Thyroid gland (tissue), 4 donors: ENCODE results near the gene CDH4. TPM values are rescaled to one million over a fixed set of nuclear protein-coding genes. Genes with fewer than 3 reads are reported as not detected.

Experiments used
- DNase-seq, 2 donors: peaks; one replicate each; pipeline ENCODE4 v3.0.0-alpha.2; 2019
- H3K27ac ChIP-seq, 3 donors: fragments of 200-600 bp; sonication (generic); 1 replicate in 2 of 3; 2 replicates in 1 of 3; pipeline ENCODE4 v1.5.1; 2016 to 2019; ENCODE audit warnings: mild to moderate bottlenecking in 1 of 3, moderate library complexity in 1 of 3
- H3K27me3 ChIP-seq: fragments of 200-600 bp; sonication (generic); one replicate; pipeline ENCODE4 v1.5.1; 2019
- H3K36me3 ChIP-seq, 2 donors: fragments of 200-600 bp; sonication (generic); one replicate each; pipeline ENCODE4 v1.5.1; 2016 to 2019
- H3K4me1 ChIP-seq, 2 donors: fragments of 200-600 bp; sonication (generic); one replicate each; pipeline ENCODE4 v1.5.1; 2017 to 2019
- H3K4me3 ChIP-seq, 3 donors: fragments of 200-600 bp; sonication (generic); replicated peaks in 1 of 3; 1 replicate in 2 of 3; 2 replicates in 1 of 3; pipeline ENCODE4 v1.5.1; 2016; ENCODE audit warnings: mild to moderate bottlenecking in 1 of 3
- H3K9me3 ChIP-seq: fragments of 200-600 bp; sonication (generic); one replicate; pipeline ENCODE4 v1.5.1; 2017
- CTCF ChIP-seq, 6 experiments: fragments of 200-600 bp in 3 of 6; fragments of 450-650 bp in 3 of 6; sonication (generic) in 3 of 6; IDR thresholded peaks; one replicate each; pipeline ENCODE4 v1.5.1; 2016 to 2019; ENCODE audit warnings: antibody characterized with exemption in 6 of 6, mild to moderate bottlenecking in 2 of 6, inconsistent platforms in 1 of 6, moderate library complexity in 1 of 6
- POLR2A ChIP-seq, 2 donors: fragments of 450-650 bp; IDR thresholded peaks; one replicate each; pipeline ENCODE4 v1.6.1; 2017; ENCODE audit warnings: antibody characterized with exemption in 2 of 2, mild to moderate bottlenecking in 2 of 2, moderate library complexity in 1 of 2
- WGBS, 2 donors: methylation state at CpG; one replicate each; pipeline ENCODE4 v1.1.5; 2017; 5-methylcytosine and 5-hydroxymethylcytosine counted together
- intact Hi-C: fragments of 100-400 bp; cut with DNase I; formaldehyde crosslinking; loops from one replicate; pipeline ENCODE4 v1.15.1; 2023
- total RNA-seq, 4 donors: library from RNA; depleted of rRNA; stranded (reverse); fragments of >200 nt; gene quantifications; one replicate each; pipeline ENCODE4 v1.2.3, GENCODE V29; 2016

CDH4 gene
- total RNA-seq, 4 donors from 2014 or later = 0.22 to 0.29 (median 0.29) TPM; not detected in 1

- no peaks in the 10 kb centered on the region for H3K36me3 ChIP-seq
- no peak overlapping the region for H3K4me3 ChIP-seq
- 85 to 90% methylated on average over 16 of the region's 16 CpGs for WGBS, 2 donors
- TF ChIP-seq CTCF (IDR thresholded peaks at IDR 0.05) = no peak
- TF ChIP-seq POLR2A (IDR thresholded peaks at IDR 0.05) = no peak
- H3K9me3 ChIP-seq = no peaks in the 10 kb centered on the region
- no peak overlapping the region for H3K27ac ChIP-seq
- intact Hi-C loops = no loop called here
- DNase-seq = no peak
- no peaks in the 10 kb centered on the region for H3K4me1 ChIP-seq
- H3K27me3 ChIP-seq = no peaks in the 10 kb centered on the region
Measured at GRCh38 chr20:61480158-61480825, 228.2 kb downstream of the CDH4 start.

- no peak overlapping the region for H3K27ac ChIP-seq
- TF ChIP-seq POLR2A (IDR thresholded peaks at IDR 0.05) (no peak), CTCF (IDR thresholded peaks at IDR 0.05) (no peak)
- 82 to 83% methylated on average over 17 to 18 of the region's 18 CpGs for WGBS, 2 donors
- no peaks in the 10 kb centered on the region for H3K27me3 ChIP-seq
- intact Hi-C loops = no loop called here
- no peak for DNase-seq
- no peaks in the 10 kb centered on the region for H3K36me3 ChIP-seq
- H3K4me1 ChIP-seq = no peaks in the 10 kb centered on the region
- H3K9me3 ChIP-seq = no peaks in the 10 kb centered on the region
- H3K4me3 ChIP-seq = no peak overlapping the region
Measured at GRCh38 chr20:61482056-61482887, 230.2 kb downstream of the CDH4 start.

- no peaks in the 10 kb centered on the region for H3K27me3 ChIP-seq
- H3K4me3 ChIP-seq = no peak overlapping the region
- no peaks in the 10 kb centered on the region for H3K9me3 ChIP-seq
- no peak for TF ChIP-seq CTCF (IDR thresholded peaks at IDR 0.05)
- TF ChIP-seq POLR2A (IDR thresholded peaks at IDR 0.05) = no peak
- no peaks in the 10 kb centered on the region for H3K4me1 ChIP-seq
- no peak overlapping the region for H3K27ac ChIP-seq
- 76 to 83% methylated on average over 3 of the region's 3 CpGs for WGBS, 2 donors
- H3K36me3 ChIP-seq = no peaks in the 10 kb centered on the region
- intact Hi-C loops = no loop called here
- no peak for DNase-seq
Measured at GRCh38 chr20:61482901-61483300, 230.8 kb downstream of the CDH4 start.

GRCh38 chr20:61483336-61484067 lies 231.4 kb downstream of the CDH4 start:
- no peaks in the 10 kb centered on the region for H3K9me3 ChIP-seq
- intact Hi-C loops = no loop called here
- DNase-seq = no peak
- H3K36me3 ChIP-seq = no peaks in the 10 kb centered on the region
- no peak overlapping the region for H3K27ac ChIP-seq
- no peak for TF ChIP-seq POLR2A (IDR thresholded peaks at IDR 0.05)
- TF ChIP-seq CTCF (IDR thresholded peaks at IDR 0.05) = no peak
- H3K27me3 ChIP-seq = no peaks in the 10 kb centered on the region
- H3K4me1 ChIP-seq = no peaks in the 10 kb centered on the region
- H3K4me3 ChIP-seq = no peak overlapping the region
- WGBS, 2 donors = 87 to 88% methylated on average over 9 to 15 of the region's 16 CpGs
